HepG2 (cell line): ENCODE measurements around the gene ZFP36. TPM values are rescaled to one million over a fixed set of nuclear protein-coding genes. Genes with fewer than 3 reads are reported as not detected.

Experiments used
- AGO1 ChIP-seq: fragments of 200-400 bp; formaldehyde crosslinking; IDR thresholded peaks from 2 replicates; pipeline ENCODE4 v1.6.1; 2017; ENCODE audit warnings: mild to moderate bottlenecking, low read depth, low read length, moderate library complexity; ENCODE audit not compliant: poor library complexity, severe bottlenecking
- CCDC6 ChIP-seq: sonication (generic); formaldehyde crosslinking; IDR thresholded peaks from 2 replicates; pipeline ENCODE4 v1.8.1; 2022; ENCODE audit warnings: mild to moderate bottlenecking, missing genetic modification reagents, moderate library complexity
- CENPT ChIP-seq: sonication (generic); formaldehyde crosslinking; IDR thresholded peaks from 2 replicates; pipeline ENCODE4 v1.8.0; 2022; ENCODE audit warnings: low read depth, mild to moderate bottlenecking, moderate library complexity, missing genetic modification reagents
- GATAD1 ChIP-seq: IDR thresholded peaks from 2 replicates; pipeline ENCODE4 v1.6.1; 2016; ENCODE audit warnings: missing genetic modification reagents, missing compliant biosample characterization
- ISX ChIP-seq: sonication (generic); formaldehyde crosslinking; conservative IDR thresholded peaks from 2 replicates; pipeline ENCODE4 v1.5.0; 2020; ENCODE audit warnings: missing genetic modification reagents
- JARID2 ChIP-seq: sonication (generic); formaldehyde crosslinking; IDR thresholded peaks from 2 replicates; pipeline ENCODE4 v1.8.1; 2023; ENCODE audit warnings: missing genetic modification reagents, inconsistent platforms; ENCODE audit not compliant: insufficient replicate concordance
- MAZ ChIP-seq, 2 experiments: sonication (generic) in 1 of 2; formaldehyde crosslinking in 1 of 2; IDR thresholded peaks; 2 replicates each; pipeline versions ENCODE4 v1.5.0 to v1.6.1; 2012 to 2020; ENCODE audit warnings: low read depth in 2 of 2, mild to moderate bottlenecking in 2 of 2, borderline replicate concordance in 1 of 2, improper control_type of control experiment in 1 of 2, low read length in 1 of 2, missing genetic modification reagents in 1 of 2, moderate library complexity in 1 of 2
- NFATC3 ChIP-seq: sonication (generic); formaldehyde crosslinking; IDR thresholded peaks from 2 replicates; pipeline ENCODE4 v1.5.1; 2020; ENCODE audit warnings: mild to moderate bottlenecking, missing genetic modification reagents
- NFIC ChIP-seq: IDR thresholded peaks from 2 replicates; pipeline ENCODE4 v1.6.1; 2012; ENCODE audit warnings: mild to moderate bottlenecking, low read length, inconsistent platforms
- SP1 ChIP-seq, 2 experiments: fragments of 450-650 bp in 1 of 2; sonication (generic) in 1 of 2; formaldehyde crosslinking in 1 of 2; IDR thresholded peaks; 2 replicates each; pipeline versions ENCODE4 v1.4.0 to v1.6.1; 2016 to 2020; ENCODE audit warnings: missing genetic modification reagents in 1 of 2
- ZNF205 ChIP-seq: IDR thresholded peaks from 2 replicates; pipeline ENCODE4 v1.6.1; 2018; ENCODE audit warnings: missing biosample characterization, missing genetic modification reagents
- ZNF333 ChIP-seq: sonication (generic); formaldehyde crosslinking; IDR thresholded peaks from 2 replicates; pipeline ENCODE4 v1.4.0; 2020; ENCODE audit warnings: mild to moderate bottlenecking, missing genetic modification reagents, borderline replicate concordance
- ZNF569 ChIP-seq: sonication (generic); formaldehyde crosslinking; IDR thresholded peaks from 2 replicates; pipeline ENCODE4 v1.5.0; 2020; ENCODE audit warnings: mild to moderate bottlenecking, missing genetic modification reagents, moderate library complexity, borderline replicate concordance
- ZNF605 ChIP-seq: sonication (generic); formaldehyde crosslinking; IDR thresholded peaks from 2 replicates; pipeline ENCODE4 v1.8.0; 2022; ENCODE audit warnings: mild to moderate bottlenecking, missing genetic modification reagents
- ZNF678 ChIP-seq: sonication (generic); formaldehyde crosslinking; IDR thresholded peaks from 2 replicates; pipeline ENCODE4 v1.4.0; 2020; ENCODE audit warnings: mild to moderate bottlenecking, missing genetic modification reagents
- ZNF891 ChIP-seq: sonication (generic); formaldehyde crosslinking; IDR thresholded peaks from 2 replicates; pipeline ENCODE4 v1.5.0; 2020; ENCODE audit warnings: mild to moderate bottlenecking, missing genetic modification reagents
- polyA plus RNA-seq, 8 experiments: library from polyadenylated mRNA; depleted of rRNA in 3 of 8; stranded (reverse) in 7 of 8; unstranded in 1 of 8; fragments of >200 nt; fragmentation: Illumina TruSeq in 4 of 8; extraction: Trizol in 4 of 8; gene quantifications; 2 replicates each; pipeline versions ENCODE4 v1.2.1 to v1.2.3, GENCODE V29; 2011 to 2016; ENCODE audit warnings: low read depth in 4 of 8, missing spikeins in 1 of 8, mixed read lengths in 1 of 8; ENCODE audit not compliant: insufficient read depth in 1 of 8
- total RNA-seq, 5 experiments: library from RNA; depleted of rRNA; stranded (reverse); fragments of >200 nt; fragmentation: Illumina TruSeq; extraction: Trizol; gene quantifications; 2 replicates each; pipeline ENCODE4 v1.2.3, GENCODE V29; 2016; ENCODE audit warnings: low read depth in 1 of 5
- TF ChIP-seq, protein P1 (sequence below): sonication (generic); formaldehyde crosslinking; IDR thresholded peaks from 2 replicates; pipeline ENCODE4 v1.4.0; 2020; ENCODE audit warnings: mild to moderate bottlenecking, missing genetic modification reagents, borderline replicate concordance
- TF ChIP-seq, protein P2 (sequence below): sonication (generic); formaldehyde crosslinking; IDR thresholded peaks from 2 replicates; pipeline ENCODE4 v1.9.0; 2022; ENCODE audit warnings: low read depth, missing genetic modification reagents
- TF ChIP-seq, protein P3 (sequence below): sonication (generic); formaldehyde crosslinking; IDR thresholded peaks from 2 replicates; pipeline ENCODE4 v1.5.0; 2020; ENCODE audit warnings: mild to moderate bottlenecking, missing genetic modification reagents, borderline replicate concordance
- TF ChIP-seq, protein P4 (sequence below): IDR thresholded peaks from 2 replicates; pipeline ENCODE4 v1.6.1; 2016; ENCODE audit warnings: mild to moderate bottlenecking, missing biosample characterization, missing genetic modification reagents

The ZFP36 gene
- total and polyA plus RNA-seq, 2 of the 13 experiments (the other 11 are each of a cell fraction or from before 2014, with no cell fraction given), result 1.4 to 1.7 TPM

DNA sequence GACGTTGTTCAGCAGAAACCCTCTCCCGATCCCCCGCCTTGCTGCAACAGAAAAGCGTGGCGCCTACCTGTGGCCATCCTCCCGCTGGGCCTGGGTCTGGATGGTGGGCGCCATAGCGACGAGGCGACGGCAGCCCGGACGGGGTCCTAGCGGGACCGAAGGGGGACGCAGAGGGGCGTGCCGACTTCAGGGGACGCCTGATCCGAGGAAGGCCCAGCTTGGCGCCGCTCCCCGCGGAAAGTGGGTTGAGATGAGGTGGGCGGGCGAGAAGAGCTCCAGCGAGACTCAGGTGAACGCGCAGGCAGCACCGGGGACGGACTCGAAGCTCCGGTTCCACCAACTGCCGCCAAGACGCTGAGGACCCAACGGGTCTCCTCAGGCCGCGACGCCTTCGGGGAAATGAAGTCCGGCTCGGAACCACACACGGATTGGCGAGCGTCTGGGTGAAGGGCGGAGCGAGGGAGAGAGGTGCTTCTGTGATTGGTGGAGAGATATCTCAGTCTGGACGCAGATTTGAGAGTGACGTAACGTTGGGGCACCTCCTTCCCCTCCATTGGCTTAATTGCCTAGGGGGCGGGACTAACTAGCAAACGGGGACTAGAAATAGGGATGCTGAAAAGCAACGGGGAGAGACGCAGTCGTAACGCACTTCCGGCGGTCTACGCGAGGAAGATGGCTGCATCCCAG lies 15.8 kb upstream of the ZFP36 start, which contains the start of the genes MED29 and PAF1 (continued):
- TF ChIP-seq, protein P1, sequence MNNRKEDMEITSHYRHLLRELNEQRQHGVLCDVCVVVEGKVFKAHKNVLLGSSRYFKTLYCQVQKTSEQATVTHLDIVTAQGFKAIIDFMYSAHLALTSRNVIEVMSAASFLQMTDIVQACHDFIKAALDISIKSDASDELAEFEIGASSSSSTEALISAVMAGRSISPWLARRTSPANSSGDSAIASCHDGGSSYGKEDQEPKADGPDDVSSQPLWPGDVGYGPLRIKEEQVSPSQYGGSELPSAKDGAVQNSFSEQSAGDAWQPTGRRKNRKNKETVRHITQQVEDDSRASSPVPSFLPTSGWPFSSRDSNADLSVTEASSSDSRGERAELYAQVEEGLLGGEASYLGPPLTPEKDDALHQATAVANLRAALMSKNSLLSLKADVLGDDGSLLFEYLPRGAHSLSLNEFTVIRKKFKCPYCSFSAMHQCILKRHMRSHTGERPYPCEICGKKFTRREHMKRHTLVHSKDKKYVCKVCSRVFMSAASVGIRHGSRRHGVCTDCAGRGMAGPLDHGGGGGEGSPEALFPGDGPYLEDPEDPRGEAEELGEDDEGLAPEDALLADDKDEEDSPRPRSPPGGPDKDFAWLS (CRISPR knock-in tag), result no peak
- TF ChIP-seq, protein P2, sequence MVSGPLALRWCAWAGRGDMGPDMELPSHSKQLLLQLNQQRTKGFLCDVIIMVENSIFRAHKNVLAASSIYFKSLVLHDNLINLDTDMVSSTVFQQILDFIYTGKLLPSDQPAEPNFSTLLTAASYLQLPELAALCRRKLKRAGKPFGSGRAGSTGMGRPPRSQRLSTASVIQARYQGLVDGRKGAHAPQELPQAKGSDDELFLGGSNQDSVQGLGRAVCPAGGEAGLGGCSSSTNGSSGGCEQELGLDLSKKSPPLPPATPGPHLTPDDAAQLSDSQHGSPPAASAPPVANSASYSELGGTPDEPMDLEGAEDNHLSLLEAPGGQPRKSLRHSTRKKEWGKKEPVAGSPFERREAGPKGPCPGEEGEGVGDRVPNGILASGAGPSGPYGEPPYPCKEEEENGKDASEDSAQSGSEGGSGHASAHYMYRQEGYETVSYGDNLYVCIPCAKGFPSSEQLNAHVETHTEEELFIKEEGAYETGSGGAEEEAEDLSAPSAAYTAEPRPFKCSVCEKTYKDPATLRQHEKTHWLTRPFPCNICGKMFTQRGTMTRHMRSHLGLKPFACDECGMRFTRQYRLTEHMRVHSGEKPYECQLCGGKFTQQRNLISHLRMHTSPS, result no peak
- TF ChIP-seq ZNF569 (CRISPR knock-in tag) (no peak), SP1 (IDR thresholded peaks at IDR 0.05) (no peak), SP1 (CRISPR knock-in tag; IDR thresholded peaks at IDR 0.05) (peak; percentile 70), ZNF205 (CRISPR knock-in tag) (peak; percentile 72), CCDC6 (peak; percentile 30; the same call in 1 of the 2 replicates), NFATC3 (CRISPR knock-in tag) (no peak), ZNF605 (peak; percentile 80), AGO1 (peak; percentile 31), ZNF891 (peak; percentile 56; the same call in 1 of the 2 replicates), ZNF333 (CRISPR knock-in tag) (peak; percentile 91; the same call in 1 of the 2 replicates), ZNF678 (CRISPR knock-in tag) (no peak; the same call in 1 of the 2 replicates), JARID2 (CRISPR knock-in tag) (no peak), MAZ (IDR thresholded peaks at IDR 0.05; ENCODE audit: borderline replicate concordance, low read depth, low read length) (no peak), MAZ (CRISPR knock-in tag; IDR thresholded peaks at IDR 0.05; ENCODE audit: low read depth) (peak; percentile 91), ISX (CRISPR knock-in tag) (no peak), CENPT (no peak; the same call in 1 of the 2 replicates), NFIC (no peak), GATAD1 (CRISPR knock-in tag) (peak; percentile 91)
- TF ChIP-seq, protein P3, sequence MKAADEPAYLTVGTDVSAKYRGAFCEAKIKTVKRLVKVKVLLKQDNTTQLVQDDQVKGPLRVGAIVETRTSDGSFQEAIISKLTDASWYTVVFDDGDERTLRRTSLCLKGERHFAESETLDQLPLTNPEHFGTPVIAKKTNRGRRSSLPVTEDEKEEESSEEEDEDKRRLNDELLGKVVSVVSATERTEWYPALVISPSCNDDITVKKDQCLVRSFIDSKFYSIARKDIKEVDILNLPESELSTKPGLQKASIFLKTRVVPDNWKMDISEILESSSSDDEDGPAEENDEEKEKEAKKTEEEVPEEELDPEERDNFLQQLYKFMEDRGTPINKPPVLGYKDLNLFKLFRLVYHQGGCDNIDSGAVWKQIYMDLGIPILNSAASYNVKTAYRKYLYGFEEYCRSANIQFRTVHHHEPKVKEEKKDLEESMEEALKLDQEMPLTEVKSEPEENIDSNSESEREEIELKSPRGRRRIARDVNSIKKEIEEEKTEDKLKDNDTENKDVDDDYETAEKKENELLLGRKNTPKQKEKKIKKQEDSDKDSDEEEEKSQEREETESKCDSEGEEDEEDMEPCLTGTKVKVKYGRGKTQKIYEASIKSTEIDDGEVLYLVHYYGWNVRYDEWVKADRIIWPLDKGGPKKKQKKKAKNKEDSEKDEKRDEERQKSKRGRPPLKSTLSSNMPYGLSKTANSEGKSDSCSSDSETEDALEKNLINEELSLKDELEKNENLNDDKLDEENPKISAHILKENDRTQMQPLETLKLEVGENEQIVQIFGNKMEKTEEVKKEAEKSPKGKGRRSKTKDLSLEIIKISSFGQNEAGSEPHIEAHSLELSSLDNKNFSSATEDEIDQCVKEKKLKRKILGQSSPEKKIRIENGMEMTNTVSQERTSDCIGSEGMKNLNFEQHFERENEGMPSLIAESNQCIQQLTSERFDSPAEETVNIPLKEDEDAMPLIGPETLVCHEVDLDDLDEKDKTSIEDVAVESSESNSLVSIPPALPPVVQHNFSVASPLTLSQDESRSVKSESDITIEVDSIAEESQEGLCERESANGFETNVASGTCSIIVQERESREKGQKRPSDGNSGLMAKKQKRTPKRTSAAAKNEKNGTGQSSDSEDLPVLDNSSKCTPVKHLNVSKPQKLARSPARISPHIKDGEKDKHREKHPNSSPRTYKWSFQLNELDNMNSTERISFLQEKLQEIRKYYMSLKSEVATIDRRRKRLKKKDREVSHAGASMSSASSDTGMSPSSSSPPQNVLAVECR (CRISPR knock-in tag), result peak; percentile 91
- TF ChIP-seq, protein P4, sequence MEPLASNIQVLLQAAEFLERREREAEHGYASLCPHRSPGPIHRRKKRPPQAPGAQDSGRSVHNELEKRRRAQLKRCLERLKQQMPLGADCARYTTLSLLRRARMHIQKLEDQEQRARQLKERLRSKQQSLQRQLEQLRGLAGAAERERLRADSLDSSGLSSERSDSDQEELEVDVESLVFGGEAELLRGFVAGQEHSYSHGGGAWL, result 0 out of 2 replicates have a peak, but pooled peaks have one; percentile 27
